Spleen (tissue), 7 donors: ENCODE measurements around the gene PLEKHM3.

ENCODE experiments used
- CTCF ChIP-seq, 11 experiments: fragments of 200-600 bp in 7 of 11; fragments of 450-650 bp in 4 of 11; sonication (generic) in 4 of 11; IDR thresholded peaks in 8 of 11; conservative IDR thresholded peaks in 3 of 11; 1 replicate in 7 of 11; 2 replicates in 4 of 11; pipeline versions ENCODE4 v1.4.0 to v1.8.0; 2016 to 2021; ENCODE audit warnings: antibody characterized with exemption in 11 of 11, inconsistent platforms in 4 of 11, mild to moderate bottlenecking in 1 of 11
- POLR2A ChIP-seq, 3 donors: fragments of 450-650 bp; IDR thresholded peaks; one replicate each; pipeline ENCODE4 v1.5.1; 2017; ENCODE audit warnings: antibody characterized with exemption in 3 of 3, mild to moderate bottlenecking in 1 of 3
- POLR2AphosphoS5 ChIP-seq, 3 donors: sonication (generic); formaldehyde crosslinking; IDR thresholded peaks; one replicate each; pipeline ENCODE4 v1.5.1; 2017; ENCODE audit warnings: antibody characterized with exemption in 3 of 3
- donor health status: DM: no; HTN: no; CAD: no; lungs with moderate emphysema.
- donor health status: DM: no; HTN: no; CAD: no.
- donor health status: DM: no; HTN: no; CAD: no.

- TF ChIP-seq CTCF (IDR thresholded peaks at IDR 0.05 in 8 of 11, conservative IDR thresholded peaks at IDR 0.05 in 3 of 11) (no peak), POLR2AphosphoS5 (IDR thresholded peaks at IDR 0.05) (no peak), POLR2A (IDR thresholded peaks at IDR 0.05) (no peak)
These were observed 21.4 kb upstream of the PLEKHM3 start for GRCh38 chr2:208046686-208047085.
